22Rv1 (cell line): ENCODE data around the gene ZSCAN1.

Experiments used
- ZFX ChIP-seq: fragments of 450-650 bp; IDR thresholded peaks from 2 replicates; pipeline ENCODE4 v1.6.1; 2017; ENCODE audit warnings: antibody characterized with exemption, borderline replicate concordance
- TF ChIP-seq, protein P1 (sequence below): fragments of 450-650 bp; IDR thresholded peaks from 2 replicates; pipeline ENCODE4 v1.5.1; 2017; ENCODE audit warnings: mild to moderate bottlenecking

DNA sequence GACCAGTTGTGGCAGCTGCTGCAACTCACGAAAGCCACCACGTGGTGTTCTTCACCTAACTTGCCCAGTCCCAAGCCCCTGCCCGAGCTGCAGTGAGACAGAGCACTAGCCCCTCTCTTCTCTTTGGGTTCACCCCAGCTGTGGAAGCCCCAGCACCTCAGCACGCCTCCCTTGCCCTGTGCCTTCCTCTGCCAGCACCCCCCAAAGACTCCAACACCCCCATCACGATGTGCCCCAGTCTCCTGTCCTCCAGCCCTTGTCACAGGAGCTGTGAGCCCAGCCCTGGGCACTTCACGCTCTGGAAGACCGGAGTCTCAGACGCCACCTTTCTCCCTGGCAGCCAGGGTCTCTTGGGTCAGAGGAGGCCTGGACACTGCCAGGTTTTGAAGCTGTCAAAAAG lies 23.0 kb downstream of the ZSCAN1 start:
- TF ChIP-seq, protein P1, sequence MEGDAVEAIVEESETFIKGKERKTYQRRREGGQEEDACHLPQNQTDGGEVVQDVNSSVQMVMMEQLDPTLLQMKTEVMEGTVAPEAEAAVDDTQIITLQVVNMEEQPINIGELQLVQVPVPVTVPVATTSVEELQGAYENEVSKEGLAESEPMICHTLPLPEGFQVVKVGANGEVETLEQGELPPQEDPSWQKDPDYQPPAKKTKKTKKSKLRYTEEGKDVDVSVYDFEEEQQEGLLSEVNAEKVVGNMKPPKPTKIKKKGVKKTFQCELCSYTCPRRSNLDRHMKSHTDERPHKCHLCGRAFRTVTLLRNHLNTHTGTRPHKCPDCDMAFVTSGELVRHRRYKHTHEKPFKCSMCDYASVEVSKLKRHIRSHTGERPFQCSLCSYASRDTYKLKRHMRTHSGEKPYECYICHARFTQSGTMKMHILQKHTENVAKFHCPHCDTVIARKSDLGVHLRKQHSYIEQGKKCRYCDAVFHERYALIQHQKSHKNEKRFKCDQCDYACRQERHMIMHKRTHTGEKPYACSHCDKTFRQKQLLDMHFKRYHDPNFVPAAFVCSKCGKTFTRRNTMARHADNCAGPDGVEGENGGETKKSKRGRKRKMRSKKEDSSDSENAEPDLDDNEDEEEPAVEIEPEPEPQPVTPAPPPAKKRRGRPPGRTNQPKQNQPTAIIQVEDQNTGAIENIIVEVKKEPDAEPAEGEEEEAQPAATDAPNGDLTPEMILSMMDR = no peak
- TF ChIP-seq ZFX = no peak
